CD4-positive, alpha-beta memory T cell (primary cell): Measurements from ENCODE around the gene FGFRL1. TPM values are rescaled to one million over a fixed set of nuclear protein-coding genes. Genes with fewer than 3 reads are reported as not detected.

Experiments used
- CTCF ChIA-PET: fragments of 350-600 bp; sonication (Branson Sonifier 250); formaldehyde crosslinking; loops from one replicate; lab custom pipeline; 2021; ENCODE audit warnings: inconsistent platforms; ENCODE audit not compliant: partially characterized antibody; lab: Charles Lee
- POLR2A ChIA-PET: fragments of 350-600 bp; sonication (Branson Sonifier 250); formaldehyde crosslinking; loops from one replicate; lab custom pipeline; 2021; ENCODE audit not compliant: partially characterized antibody; lab: Charles Lee
- DNase-seq, 5 donors: peaks; one replicate each; pipeline versions ENCODE4 v3.0.0 to v3.0.0-alpha.2; 2020 to 2022; ENCODE audit warnings: mixed read lengths in 1 of 5
- H3K27ac ChIP-seq: one replicate; pipeline ENCODE4 v1.7.0; 2013; ENCODE audit warnings: low read depth, low read length
- H3K27me3 ChIP-seq: 2 replicates; pipeline ENCODE4 v1.7.0; 2013; ENCODE audit warnings: mild to moderate bottlenecking, low read length, moderate library complexity; ENCODE audit not compliant: insufficient read depth
- H3K36me3 ChIP-seq: 2 replicates; pipeline ENCODE4 v1.7.0; 2013; ENCODE audit warnings: mild to moderate bottlenecking, low read length, moderate library complexity; ENCODE audit not compliant: insufficient read depth
- H3K4me1 ChIP-seq: 2 replicates; pipeline ENCODE4 v1.7.0; 2013; ENCODE audit warnings: mild to moderate bottlenecking, low read length, moderate library complexity; ENCODE audit not compliant: insufficient read depth
- H3K4me3 ChIP-seq, 2 donors: one replicate each; pipeline ENCODE4 v1.7.0; 2013; ENCODE audit warnings: low read length in 2 of 2, mild to moderate bottlenecking in 1 of 2
- H3K9me3 ChIP-seq, 2 donors: one replicate each; pipeline ENCODE4 v1.7.0; 2013; ENCODE audit warnings: low read length in 2 of 2, control low read depth in 1 of 2; ENCODE audit not compliant: control insufficient read depth in 1 of 2
- H3K27ac Mint-ChIP-seq, 7 donors: one replicate each; pipeline ENCODE4 v1.8.0; 2020 to 2021; ENCODE audit warnings: mixed read lengths in 7 of 7, mild to moderate bottlenecking in 6 of 7, inconsistent platforms in 3 of 7, moderate library complexity in 3 of 7
- H3K27me3 Mint-ChIP-seq, 2 donors: one replicate each; pipeline ENCODE4 v1.8.0; 2020 to 2021; ENCODE audit warnings: mixed read lengths in 2 of 2
- H3K36me3 Mint-ChIP-seq, 2 donors: one replicate each; pipeline ENCODE4 v1.8.0; 2020 to 2021; ENCODE audit warnings: mixed read lengths in 2 of 2, inconsistent platforms in 1 of 2, mild to moderate bottlenecking in 1 of 2
- H3K4me1 Mint-ChIP-seq, 4 donors: one replicate each; pipeline ENCODE4 v1.8.0; 2020 to 2021; ENCODE audit warnings: mixed read lengths in 4 of 4, mild to moderate bottlenecking in 1 of 4
- H3K4me3 Mint-ChIP-seq, 8 donors: one replicate each; pipeline ENCODE4 v1.8.0; 2020 to 2021; ENCODE audit warnings: mixed read lengths in 8 of 8, mild to moderate bottlenecking in 7 of 8, moderate library complexity in 6 of 8, inconsistent platforms in 3 of 8
- H3K9me3 Mint-ChIP-seq, 8 donors: one replicate each; pipeline ENCODE4 v1.8.0; 2020 to 2021; ENCODE audit warnings: mixed read lengths in 8 of 8, mild to moderate bottlenecking in 5 of 8, inconsistent platforms in 3 of 8, moderate library complexity in 1 of 8
- intact Hi-C: fragments of 100-400 bp; cut with micrococcal nuclease; formaldehyde crosslinking; loops from one replicate; pipeline ENCODE4 v1.15.1; 2023
- polyA plus RNA-seq, 2 donors: library from polyadenylated mRNA; unstranded; fragments of 300-500 nt; fragmentation: Illumina TruSeq; gene quantifications; one replicate each; pipeline ENCODE4 v1.2.3, GENCODE V29; 2021
- total RNA-seq, 2 experiments: library from RNA; stranded (reverse); gene quantifications; one replicate each; pipeline ENCODE4 v1.2.3, GENCODE V29; 2021

The FGFRL1 gene
- total and polyA plus RNA-seq, 4 experiments from 2014 or later = 0.64 to 22.4 (median 12.3) TPM

- intact Hi-C loops = no loop called here
- H3K4me3 Mint-ChIP-seq = no peak overlapping the region
These were observed 8.5 kb downstream of the FGFRL1 start for GRCh38 chr4:1019729-1020470.

DNA sequence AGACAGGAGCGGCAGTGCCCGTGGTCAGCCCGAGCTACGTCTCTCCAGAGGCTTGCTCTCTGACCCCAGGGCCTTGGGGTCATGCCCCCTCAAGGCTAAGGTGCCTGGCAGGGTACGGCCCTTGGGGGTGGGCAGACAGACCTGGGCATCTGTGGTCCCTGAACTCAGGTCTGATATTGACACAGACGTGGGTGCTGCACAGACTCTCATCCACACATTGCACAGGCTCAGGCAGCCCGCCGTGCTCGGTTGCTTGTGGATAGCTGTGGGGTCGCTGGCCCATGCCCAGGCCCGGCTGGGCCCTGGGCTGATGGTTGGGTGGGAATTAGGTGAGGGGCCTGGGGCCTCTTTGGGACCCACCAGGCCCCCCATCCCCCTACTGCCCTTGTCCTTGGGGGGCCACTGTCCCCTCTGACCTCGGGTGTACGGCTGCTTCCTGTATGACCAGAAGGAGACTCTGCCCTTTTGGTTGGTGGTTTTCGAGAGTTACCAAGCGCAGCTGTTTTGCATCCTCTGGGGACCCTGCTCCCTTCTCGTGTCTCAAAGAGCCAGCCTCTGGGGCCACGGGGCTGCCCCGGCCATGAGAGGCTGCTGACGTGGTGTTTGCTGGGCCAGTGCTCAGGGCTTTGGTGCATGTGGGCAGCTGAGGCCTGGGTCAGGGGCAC, 10.1 kb downstream of the FGFRL1 start:
- H3K36me3 Mint-ChIP-seq = peaks cover 4 to 5% of the 10 kb centered on the region in 2 donors
- peaks cover 13% of the 10 kb centered on the region for H3K4me1 ChIP-seq
- no peaks in the 10 kb centered on the region for H3K9me3 Mint-ChIP-seq
- H3K27ac ChIP-seq = no peak overlapping the region
- no peaks in the 10 kb centered on the region for H3K9me3 ChIP-seq
- no peaks in the 10 kb centered on the region for H3K27me3 ChIP-seq
- H3K4me3 Mint-ChIP-seq = no peak overlapping the region
- no peaks in the 10 kb centered on the region for H3K27me3 Mint-ChIP-seq
- ChIA-PET CTCF (no interaction called here), POLR2A (no interaction called here)
- H3K4me1 Mint-ChIP-seq = peaks cover 9 to 15% (median 12%) of the 10 kb centered on the region in 4 donors
- intact Hi-C loops = no loop called here
- no peak for DNase-seq
- H3K36me3 ChIP-seq = no peaks in the 10 kb centered on the region
- H3K27ac Mint-ChIP-seq = no peak overlapping the region
- H3K4me3 ChIP-seq = no peak overlapping the region

More at GRCh38 chr4:1019729-1020470, 8.5 kb downstream of the FGFRL1 start:
- Histone ChIP-seq H3K9me3 (no peaks in the 10 kb centered on the region), H3K4me1 (peaks cover 5% of the 10 kb centered on the region), H3K4me3 (no peak overlapping the region), H3K27me3 (no peaks in the 10 kb centered on the region), H3K27ac (no peak overlapping the region), H3K36me3 (no peaks in the 10 kb centered on the region)
- no peaks in the 10 kb centered on the region for H3K36me3 Mint-ChIP-seq
- no peaks in the 10 kb centered on the region for H3K27me3 Mint-ChIP-seq
- CTCF ChIA-PET = interaction anchor here (1.1 kb wide), 1 partner anchor 36 kb away, joined by 3 read pairs; no protein-coding TSS in a partner anchor
- H3K27ac Mint-ChIP-seq = no peak overlapping the region
- peaks cover 0 to 4% (median 0%) of the 10 kb centered on the region in 4 donors for H3K4me1 Mint-ChIP-seq
- H3K9me3 Mint-ChIP-seq = no peaks in the 10 kb centered on the region
- POLR2A ChIA-PET = no interaction called here
- no peak for DNase-seq

GRCh38 chr4:1022051-1022738, 10.8 kb downstream of the FGFRL1 start:
- no peak overlapping the region for H3K4me3 ChIP-seq
- no peaks in the 10 kb centered on the region for H3K36me3 ChIP-seq
- Mint-ChIP-seq H3K4me1 (peaks cover 9 to 15% (median 12%) of the 10 kb centered on the region in 4 donors), H3K36me3 (peaks cover 4 to 5% of the 10 kb centered on the region in 2 donors), H3K9me3 (no peaks in the 10 kb centered on the region), H3K4me3 (no peak overlapping the region), H3K27ac (no peak overlapping the region), H3K27me3 (no peaks in the 10 kb centered on the region)
- H3K27me3 ChIP-seq = no peaks in the 10 kb centered on the region
- H3K4me1 ChIP-seq = peaks cover 13% of the 10 kb centered on the region
- CTCF ChIA-PET = no interaction called here
- DNase-seq = no peak
- H3K9me3 ChIP-seq = no peaks in the 10 kb centered on the region
- intact Hi-C loops = no loop called here
- H3K27ac ChIP-seq = no peak overlapping the region
- POLR2A ChIA-PET = no interaction called here

DNA sequence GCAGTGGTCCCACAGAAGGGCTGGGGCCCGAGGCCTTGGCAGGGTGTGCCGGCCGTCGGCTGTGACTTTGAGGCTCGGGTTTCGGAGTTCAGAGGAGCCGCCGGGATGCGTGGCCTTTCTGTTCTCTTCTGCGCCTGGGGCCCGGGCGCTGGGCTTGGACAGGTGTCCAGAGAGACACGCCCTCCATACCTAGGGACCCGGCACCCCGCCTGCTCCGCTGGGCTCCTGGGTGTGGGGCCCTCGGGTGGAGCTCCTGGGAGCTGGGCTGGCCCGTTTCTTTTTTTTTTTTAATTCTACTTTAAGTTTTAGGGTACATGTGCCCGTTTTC, 11.3 kb downstream of the FGFRL1 start:
- no peak overlapping the region for H3K4me3 ChIP-seq
- intact Hi-C loops = no loop called here
- H3K27me3 ChIP-seq = no peaks in the 10 kb centered on the region
- CTCF ChIA-PET = no interaction called here
- Mint-ChIP-seq H3K9me3 (no peaks in the 10 kb centered on the region), H3K4me3 (no peak overlapping the region), H3K36me3 (peaks cover 4 to 5% of the 10 kb centered on the region in 2 donors), H3K27me3 (no peaks in the 10 kb centered on the region), H3K4me1 (peaks cover 9 to 15% (median 12%) of the 10 kb centered on the region in 4 donors), H3K27ac (no peak overlapping the region)
- POLR2A ChIA-PET = no interaction called here
- H3K9me3 ChIP-seq = no peaks in the 10 kb centered on the region
- no peaks in the 10 kb centered on the region for H3K36me3 ChIP-seq
- DNase-seq = no peak
- H3K27ac ChIP-seq = no peak overlapping the region
- H3K4me1 ChIP-seq = peaks cover 13% of the 10 kb centered on the region

DNA sequence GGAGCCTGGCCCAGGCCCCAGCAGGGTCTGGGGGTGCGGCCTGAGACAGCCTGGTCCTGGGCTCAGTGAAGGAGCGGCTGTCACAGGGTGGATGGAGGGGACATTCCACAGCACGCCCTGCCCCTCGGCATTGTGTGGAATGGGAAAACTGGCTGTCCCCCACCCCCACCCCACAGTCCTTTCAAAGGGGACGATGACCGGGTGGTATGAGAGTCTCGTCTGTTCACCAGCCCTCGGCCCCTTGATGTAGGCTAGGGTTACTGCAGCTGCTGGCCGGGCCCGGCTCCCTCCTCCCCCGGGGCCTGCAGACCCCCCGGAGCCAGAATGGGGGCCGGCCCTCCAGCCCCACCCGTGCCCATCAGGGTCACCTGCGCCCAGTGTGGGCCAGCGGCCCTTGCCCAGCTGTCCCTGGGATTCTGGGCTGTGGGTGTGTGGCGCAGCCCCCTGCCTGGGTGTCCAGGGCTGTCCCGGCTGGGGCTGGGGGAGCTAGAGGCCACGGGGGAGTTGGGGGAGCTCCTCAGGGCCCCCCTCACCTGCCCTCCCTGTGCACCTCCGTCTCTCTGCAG, 11.7 kb downstream of the FGFRL1 start:
- Mint-ChIP-seq H3K27ac (no peak overlapping the region), H3K4me3 (no peak overlapping the region), H3K4me1 (peaks cover 9 to 15% (median 12%) of the 10 kb centered on the region in 4 donors), H3K36me3 (peaks cover 4 to 5% of the 10 kb centered on the region in 2 donors), H3K27me3 (no peaks in the 10 kb centered on the region), H3K9me3 (no peaks in the 10 kb centered on the region)
- Histone ChIP-seq H3K36me3 (no peaks in the 10 kb centered on the region), H3K9me3 (no peaks in the 10 kb centered on the region), H3K27me3 (no peaks in the 10 kb centered on the region), H3K27ac (no peak overlapping the region), H3K4me3 (no peak overlapping the region), H3K4me1 (peaks cover 13% of the 10 kb centered on the region)
- ChIA-PET CTCF (no interaction called here), POLR2A (no interaction called here)
- intact Hi-C loops = no loop called here
- no peak for DNase-seq

DNA sequence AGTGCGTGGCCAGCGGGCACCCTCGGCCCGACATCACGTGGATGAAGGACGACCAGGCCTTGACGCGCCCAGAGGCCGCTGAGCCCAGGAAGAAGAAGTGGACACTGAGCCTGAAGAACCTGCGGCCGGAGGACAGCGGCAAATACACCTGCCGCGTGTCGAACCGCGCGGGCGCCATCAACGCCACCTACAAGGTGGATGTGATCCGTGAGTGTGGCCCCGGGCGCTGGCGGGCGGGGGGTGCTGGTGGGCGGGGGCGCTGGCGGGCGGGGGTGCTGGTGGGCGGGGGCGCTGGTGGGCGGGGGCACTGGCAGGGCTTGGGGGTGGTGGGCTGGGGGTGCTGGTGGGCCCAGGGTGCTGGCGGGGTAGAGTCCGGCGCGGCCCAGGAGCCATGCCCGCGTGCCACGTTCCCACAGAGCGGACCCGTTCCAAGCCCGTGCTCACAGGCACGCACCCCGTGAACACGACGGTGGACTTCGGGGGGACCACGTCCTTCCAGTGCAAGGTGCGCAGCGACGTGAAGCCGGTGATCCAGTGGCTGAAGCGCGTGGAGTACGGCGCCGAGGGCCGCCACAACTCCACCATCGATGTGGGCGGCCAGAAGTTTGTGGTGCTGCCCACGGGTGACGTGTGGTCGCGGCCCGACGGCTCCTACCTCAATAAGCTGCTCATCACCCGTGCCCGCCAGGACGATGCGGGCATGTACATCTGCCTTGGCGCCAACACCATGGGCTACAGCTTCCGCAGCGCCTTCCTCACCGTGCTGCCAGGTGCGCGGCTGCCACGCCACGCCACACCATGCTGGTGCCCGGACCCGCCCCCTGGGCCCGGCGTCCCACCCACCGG, 12.7 kb downstream of the FGFRL1 start:
- CTCF ChIA-PET = no interaction called here
- no peak overlapping the region for H3K4me3 ChIP-seq
- Mint-ChIP-seq H3K27ac (no peak overlapping the region), H3K27me3 (no peaks in the 10 kb centered on the region), H3K4me1 (peaks cover 9 to 15% (median 12%) of the 10 kb centered on the region in 4 donors), H3K4me3 (no peak overlapping the region), H3K9me3 (no peaks in the 10 kb centered on the region), H3K36me3 (peaks cover 4 to 5% of the 10 kb centered on the region in 2 donors)
- H3K27ac ChIP-seq = no peak overlapping the region
- POLR2A ChIA-PET = no interaction called here
- H3K27me3 ChIP-seq = no peaks in the 10 kb centered on the region
- peaks cover 13% of the 10 kb centered on the region for H3K4me1 ChIP-seq
- intact Hi-C loops = no loop called here
- H3K36me3 ChIP-seq = no peaks in the 10 kb centered on the region
- no peak for DNase-seq
- no peaks in the 10 kb centered on the region for H3K9me3 ChIP-seq
